ENCODE results near the gene EFNA4.

The EFNA4 gene

DNA sequence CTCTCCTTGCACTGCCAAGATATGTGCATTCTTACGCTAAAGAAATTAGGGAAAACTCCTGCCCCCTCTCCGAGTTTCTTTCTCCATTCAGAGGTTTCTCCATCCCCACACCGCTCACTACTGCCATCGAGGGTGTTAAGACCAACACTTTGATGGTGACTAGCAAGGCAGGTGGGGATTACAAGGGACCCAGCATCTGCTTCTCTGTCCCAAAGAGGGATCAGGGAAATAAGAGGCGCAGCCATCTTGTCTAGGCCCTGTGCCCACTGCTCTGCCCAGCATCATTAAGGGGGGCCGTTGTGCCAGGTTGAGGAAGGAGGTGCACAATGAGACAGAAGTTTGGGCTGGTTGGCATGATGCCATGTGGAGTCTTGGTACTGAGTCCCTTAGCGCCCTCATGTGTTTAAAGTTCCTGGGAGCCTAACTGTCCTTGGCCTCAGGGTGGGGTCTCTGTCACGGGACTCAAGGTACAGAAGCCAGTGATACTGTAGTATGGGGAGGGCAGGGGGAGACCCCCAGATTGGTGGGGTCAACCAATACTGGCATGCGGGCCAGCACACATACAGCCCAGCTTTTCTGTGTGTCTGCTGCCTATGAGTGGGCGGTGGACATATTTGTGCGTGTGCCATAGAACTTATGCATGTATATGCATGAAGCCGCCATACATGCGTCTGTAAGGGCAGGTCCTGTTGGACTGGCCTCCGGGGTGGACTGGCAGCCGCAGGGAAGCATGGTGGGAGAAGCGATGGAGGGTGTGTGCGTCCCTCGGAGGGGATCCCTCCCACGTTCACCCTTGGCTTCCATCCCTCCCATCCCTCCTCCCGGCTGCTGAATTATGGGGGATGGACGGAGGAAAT, 20.6 kb downstream of the EFNA4 start:
- Histone ChIP-seq H3K4me3 (peak overlapping the region; percentile 75), H3K27me3 (peaks cover 49% of the 10 kb centered on the region), H3K4me2 (peak overlapping the region; percentile 100), H3K27ac (no peak overlapping the region), H3K9me3 (no peaks in the 10 kb centered on the region), H3K9ac (no peak overlapping the region), H3K36me3 (no peaks in the 10 kb centered on the region), H4K20me1 (peaks cover 55% of the 10 kb centered on the region), H3K4me1 (peaks cover 79% of the 10 kb centered on the region)
- no peak for TF ChIP-seq Cebpa-rat (IDR thresholded peaks at IDR 0.05)

DNA sequence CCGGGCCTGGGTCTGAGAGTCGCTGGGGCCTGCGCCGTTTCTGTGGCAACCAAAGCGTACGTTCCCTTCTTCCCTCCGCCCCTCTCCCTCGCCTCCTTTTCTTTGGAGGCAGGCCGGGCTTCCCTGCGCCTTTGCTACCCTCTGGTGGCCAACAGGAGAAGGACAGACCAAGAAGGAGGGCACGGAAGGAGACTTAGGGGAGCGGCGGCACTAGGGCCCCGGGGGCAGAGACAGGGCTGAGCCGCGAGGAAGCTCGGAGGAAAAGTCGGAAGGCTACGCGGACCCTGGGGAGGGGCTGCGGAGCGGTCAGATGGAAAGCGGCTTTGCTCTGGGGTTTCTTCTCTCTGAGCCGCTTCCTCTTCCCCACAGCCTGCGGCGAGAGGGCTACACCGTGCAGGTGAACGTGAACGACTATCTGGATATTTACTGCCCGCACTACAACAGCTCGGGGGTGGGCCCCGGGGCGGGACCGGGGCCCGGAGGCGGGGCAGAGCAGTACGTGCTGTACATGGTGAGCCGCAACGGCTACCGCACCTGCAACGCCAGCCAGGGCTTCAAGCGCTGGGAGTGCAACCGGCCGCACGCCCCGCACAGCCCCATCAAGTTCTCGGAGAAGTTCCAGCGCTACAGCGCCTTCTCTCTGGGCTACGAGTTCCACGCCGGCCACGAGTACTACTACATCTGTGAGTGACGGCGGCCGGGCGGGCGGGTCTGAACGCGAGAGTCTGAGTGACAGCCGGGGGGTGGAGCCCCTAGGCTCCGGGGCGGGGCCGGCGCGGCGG, 21.4 kb downstream of the EFNA4 start:
- Histone ChIP-seq H3K4me2 (peak overlapping the region; percentile 100), H3K4me3 (peak overlapping the region; percentile 75), H3K36me3 (no peaks in the 10 kb centered on the region), H4K20me1 (peaks cover 47% of the 10 kb centered on the region), H3K27me3 (peaks cover 41% of the 10 kb centered on the region), H3K9me3 (no peaks in the 10 kb centered on the region), H3K27ac (peak overlapping the region; percentile 82), H3K4me1 (peaks cover 71% of the 10 kb centered on the region), H3K9ac (peak overlapping the region; percentile 80)
- no peak for TF ChIP-seq Cebpa-rat (IDR thresholded peaks at IDR 0.05)

DNA sequence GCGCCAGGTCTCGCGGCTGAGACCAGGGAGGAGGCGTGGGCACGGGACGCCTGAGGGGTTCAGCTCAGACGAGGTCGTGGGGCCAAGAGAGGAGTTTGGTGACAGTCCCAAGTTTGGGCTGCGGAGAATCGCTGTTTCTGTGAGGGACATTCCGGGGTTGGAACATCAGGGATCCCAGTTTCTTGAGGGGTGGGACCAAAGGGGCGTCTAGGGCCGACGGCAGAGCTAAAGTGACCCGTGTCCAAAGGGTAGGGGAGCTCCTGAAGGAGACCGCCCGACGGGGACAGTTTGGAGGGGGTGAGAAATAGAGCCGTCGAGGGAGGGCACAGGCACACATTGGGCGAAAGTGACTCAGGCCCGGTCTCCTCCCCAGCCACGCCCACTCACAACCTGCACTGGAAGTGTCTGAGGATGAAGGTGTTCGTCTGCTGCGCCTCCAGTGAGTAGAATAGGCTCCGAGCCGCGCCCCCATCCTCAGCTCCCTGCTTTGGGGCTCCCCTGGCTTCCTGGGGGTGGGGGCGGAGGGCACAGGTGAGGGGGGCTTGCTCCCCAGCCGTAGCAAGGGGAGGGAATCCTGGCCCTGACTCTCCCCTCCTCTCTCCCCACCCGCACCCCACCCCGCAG, 22.1 kb downstream of the EFNA4 start:
- Histone ChIP-seq H3K27ac (peak overlapping the region; percentile 82), H3K4me1 (peaks cover 64% of the 10 kb centered on the region), H3K9me3 (no peaks in the 10 kb centered on the region), H3K36me3 (no peaks in the 10 kb centered on the region), H4K20me1 (peaks cover 40% of the 10 kb centered on the region), H3K4me2 (peak overlapping the region; percentile 100), H3K9ac (peak overlapping the region; percentile 80), H3K27me3 (peaks cover 34% of the 10 kb centered on the region), H3K4me3 (peak overlapping the region; percentile 75)
- TF ChIP-seq Cebpa-rat (IDR thresholded peaks at IDR 0.05): no peak

DNA sequence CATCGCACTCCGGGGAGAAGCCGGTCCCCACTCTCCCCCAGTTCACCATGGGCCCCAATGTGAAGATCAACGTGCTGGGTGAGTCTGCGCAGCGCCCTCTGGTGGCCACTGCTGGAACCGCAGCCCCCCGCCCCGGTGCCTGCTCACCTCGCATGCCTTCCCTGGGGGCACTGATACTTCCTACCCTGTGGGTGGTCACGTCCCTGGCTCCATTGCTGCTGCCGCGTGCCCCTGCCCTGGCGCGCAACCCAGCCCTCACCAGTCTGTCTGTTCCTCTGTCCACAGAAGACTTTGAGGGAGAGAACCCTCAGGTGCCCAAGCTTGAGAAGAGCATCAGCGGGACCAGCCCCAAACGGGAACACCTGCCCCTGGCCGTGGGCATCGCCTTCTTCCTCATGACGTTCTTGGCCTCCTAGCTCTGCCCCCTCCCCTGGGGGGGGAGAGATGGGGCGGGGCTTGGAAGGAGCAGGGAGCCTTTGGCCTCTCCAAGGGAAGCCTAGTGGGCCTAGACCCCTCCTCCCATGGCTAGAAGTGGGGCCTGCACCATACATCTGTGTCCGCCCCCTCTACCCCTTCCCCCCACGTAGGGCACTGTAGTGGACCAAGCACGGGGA, 22.7 kb downstream of the EFNA4 start:
- Histone ChIP-seq H3K36me3 (no peaks in the 10 kb centered on the region), H3K4me3 (peak overlapping the region; percentile 75), H3K9me3 (no peaks in the 10 kb centered on the region), H3K27me3 (peaks cover 28% of the 10 kb centered on the region), H4K20me1 (peaks cover 33% of the 10 kb centered on the region), H3K27ac (peak overlapping the region; percentile 79), H3K9ac (peak overlapping the region; percentile 72), H3K4me2 (peak overlapping the region; percentile 100), H3K4me1 (peaks cover 62% of the 10 kb centered on the region)
- no peak for TF ChIP-seq Cebpa-rat (IDR thresholded peaks at IDR 0.05)

DNA sequence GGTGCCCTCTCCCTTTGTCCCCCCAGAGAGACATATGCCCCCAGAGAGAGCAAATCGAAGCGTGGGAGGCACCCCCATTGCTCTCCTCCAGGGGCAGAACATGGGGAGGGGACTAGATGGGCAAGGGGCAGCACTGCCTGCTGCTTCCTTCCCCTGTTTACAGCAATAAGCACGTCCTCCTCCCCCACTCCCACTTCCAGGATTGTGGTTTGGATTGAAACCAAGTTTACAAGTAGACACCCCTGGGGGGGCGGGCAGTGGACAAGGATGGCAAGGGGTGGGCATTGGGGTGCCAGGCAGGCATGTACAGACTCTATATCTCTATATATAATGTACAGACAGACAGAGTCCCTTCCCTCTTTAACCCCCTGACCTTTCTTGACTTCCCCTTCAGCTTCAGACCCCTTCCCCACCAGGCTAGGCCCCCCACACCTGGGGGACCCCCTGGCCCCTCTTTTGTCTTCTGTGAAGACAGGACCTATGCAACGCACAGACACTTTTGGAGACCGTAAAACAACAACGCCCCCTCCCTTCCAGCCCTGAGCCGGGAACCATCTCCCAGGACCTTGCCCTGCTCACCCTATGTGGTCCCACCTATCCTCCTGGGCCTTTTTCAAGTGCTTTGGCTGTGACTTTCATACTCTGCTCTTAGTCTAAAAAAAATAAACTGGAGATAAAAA, 23.5 kb downstream of the EFNA4 start:
- peak overlapping the region; percentile 72 for H3K9ac ChIP-seq
- peaks cover 62% of the 10 kb centered on the region for H3K4me1 ChIP-seq
- H3K4me3 ChIP-seq: peak overlapping the region; percentile 75

DNA sequence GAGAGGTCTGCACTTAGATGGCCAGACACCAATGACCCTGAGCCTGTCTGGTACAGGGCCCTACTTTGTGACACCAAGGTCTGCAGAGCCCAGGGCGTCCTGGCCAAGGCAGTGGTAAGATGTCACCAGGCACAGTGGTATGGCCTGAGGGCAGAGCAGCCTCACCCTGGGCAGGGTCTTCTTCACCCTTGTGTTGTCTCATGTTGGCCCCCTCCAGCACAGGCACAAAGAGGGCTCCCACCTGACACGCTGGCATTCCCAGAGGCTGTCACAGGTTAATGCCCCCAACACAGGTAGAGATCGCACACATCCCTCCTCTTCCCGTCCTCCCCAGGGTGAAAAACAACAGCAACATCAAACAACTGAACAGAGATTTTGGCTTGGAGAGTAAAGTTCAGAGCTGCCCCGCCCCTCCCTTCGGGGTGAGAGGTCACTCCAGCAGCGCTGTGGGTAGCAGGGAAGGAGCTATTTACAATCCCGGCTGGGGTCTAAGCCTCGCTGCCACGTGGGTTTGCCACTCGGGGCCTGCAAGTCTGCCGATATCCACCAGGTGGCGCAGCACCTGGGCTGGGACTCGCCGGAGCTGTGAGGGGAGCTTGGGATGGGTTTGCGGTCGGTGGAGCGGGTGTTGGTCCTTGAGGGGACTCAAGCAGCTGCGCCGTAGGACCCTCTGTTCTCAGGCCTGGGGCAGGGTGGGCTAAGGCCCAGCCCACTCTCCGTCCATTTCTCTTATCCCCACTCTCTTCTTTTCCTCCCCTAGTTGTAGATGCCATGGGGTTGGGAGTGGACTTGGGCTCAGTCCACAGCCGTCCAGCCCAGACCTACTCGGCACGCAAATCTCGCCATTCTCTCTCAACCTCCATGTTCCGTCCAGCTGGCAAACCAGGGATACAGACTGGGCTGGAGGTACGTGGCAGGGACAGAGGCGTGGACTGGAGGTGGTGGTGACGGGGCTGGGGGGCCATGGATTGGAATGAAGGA, 27.8 kb downstream of the EFNA4 start:
- Histone ChIP-seq H3K9me3 (no peaks in the 10 kb centered on the region), H3K4me1 (peaks cover 62% of the 10 kb centered on the region), H3K4me2 (peak overlapping the region; percentile 78), H3K36me3 (no peaks in the 10 kb centered on the region), H3K4me3 (no peak overlapping the region), H3K27ac (peak overlapping the region; percentile 47; the same call in 1 of the 2 replicates), H3K27me3 (no peaks in the 10 kb centered on the region), H3K9ac (peak overlapping the region; percentile 36; the same call in 1 of the 2 replicates), H4K20me1 (no peaks in the 10 kb centered on the region)
- TF ChIP-seq Cebpa-rat (IDR thresholded peaks at IDR 0.05): no peak

More for the DNA sequence above, 23.5 kb downstream of the EFNA4 start:
- H3K27me3 ChIP-seq: peaks cover 20% of the 10 kb centered on the region
- H4K20me1 ChIP-seq: peaks cover 26% of the 10 kb centered on the region
- H3K9me3 ChIP-seq: no peaks in the 10 kb centered on the region
- H3K36me3 ChIP-seq: no peaks in the 10 kb centered on the region
- peak overlapping the region; percentile 100 for H3K4me2 ChIP-seq
- no peak for TF ChIP-seq Cebpa-rat (IDR thresholded peaks at IDR 0.05)
- peak overlapping the region; percentile 79 for H3K27ac ChIP-seq

DNA sequence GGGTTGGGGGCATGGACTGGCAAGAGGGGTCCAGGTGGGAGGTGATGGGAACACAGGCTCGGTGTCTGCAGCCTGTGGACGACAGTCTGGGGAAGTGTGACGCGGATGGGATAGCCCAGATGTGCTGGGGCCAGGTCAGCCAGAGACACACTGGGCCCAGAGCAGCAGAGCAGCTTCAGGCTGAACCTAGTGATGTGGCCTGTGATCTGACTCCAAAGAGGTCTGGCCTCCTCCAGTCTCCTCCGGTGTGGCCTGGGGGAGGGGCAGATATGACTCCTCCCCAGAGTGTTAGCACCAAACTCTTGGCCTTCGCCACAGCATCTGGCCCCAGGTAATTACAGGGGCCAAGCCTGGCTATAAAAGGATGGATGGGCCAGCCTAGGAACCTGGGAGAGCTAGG, 28.6 kb downstream of the EFNA4 start:
- no peaks in the 10 kb centered on the region for H4K20me1 ChIP-seq
- no peaks in the 10 kb centered on the region for H3K36me3 ChIP-seq
- no peak overlapping the region for H3K9ac ChIP-seq
- H3K9me3 ChIP-seq: no peaks in the 10 kb centered on the region
- no peak overlapping the region for H3K4me3 ChIP-seq
- H3K27ac ChIP-seq: no peak overlapping the region
- peaks cover 54% of the 10 kb centered on the region for H3K4me1 ChIP-seq
- no peaks in the 10 kb centered on the region for H3K27me3 ChIP-seq
- peak overlapping the region; percentile 78 for H3K4me2 ChIP-seq
- TF ChIP-seq Cebpa-rat (IDR thresholded peaks at IDR 0.05): no peak

DNA sequence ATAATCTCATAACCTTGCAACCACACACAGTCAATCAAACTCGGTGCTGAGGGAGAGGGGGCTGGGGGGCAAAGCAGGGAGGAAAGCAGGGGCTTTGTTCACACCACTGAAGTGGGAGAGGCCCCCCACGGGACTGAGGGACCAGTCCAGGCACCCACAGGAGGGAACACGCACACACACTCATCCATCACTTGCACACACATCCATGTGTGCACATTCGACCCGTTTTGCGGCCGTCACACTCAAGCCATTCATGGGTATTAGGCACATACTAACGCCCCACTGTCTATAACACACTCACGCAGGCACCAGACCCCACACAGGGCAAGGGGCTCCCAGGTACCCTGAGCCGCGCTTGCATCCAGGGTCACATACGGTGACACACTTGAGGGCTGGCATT, 29.1 kb downstream of the EFNA4 start:
- no peak overlapping the region for H3K4me3 ChIP-seq
- H4K20me1 ChIP-seq: no peaks in the 10 kb centered on the region
- H3K4me1 ChIP-seq: peaks cover 49% of the 10 kb centered on the region
- H3K4me2 ChIP-seq: peak overlapping the region; percentile 78
- no peaks in the 10 kb centered on the region for H3K27me3 ChIP-seq
- H3K9me3 ChIP-seq: no peaks in the 10 kb centered on the region
- no peaks in the 10 kb centered on the region for H3K36me3 ChIP-seq
- no peak for TF ChIP-seq Cebpa-rat (IDR thresholded peaks at IDR 0.05)
- H3K27ac ChIP-seq: no peak overlapping the region
- H3K9ac ChIP-seq: no peak overlapping the region

Measured in BLaER1 (cell line).